Medulla oblongata (tissue), 1 donor: Measurements from ENCODE around the gene TMPRSS4.
A peak's percentile ranks its signal among the peaks of the same experiment; 100 is the strongest.

ENCODE experiments used
- DNase-seq: peaks from one replicate; pipeline ENCODE4 v3.0.0-alpha.2; 2015; ENCODE audit errors: extremely low spot score

Gene TMPRSS4

DNA sequence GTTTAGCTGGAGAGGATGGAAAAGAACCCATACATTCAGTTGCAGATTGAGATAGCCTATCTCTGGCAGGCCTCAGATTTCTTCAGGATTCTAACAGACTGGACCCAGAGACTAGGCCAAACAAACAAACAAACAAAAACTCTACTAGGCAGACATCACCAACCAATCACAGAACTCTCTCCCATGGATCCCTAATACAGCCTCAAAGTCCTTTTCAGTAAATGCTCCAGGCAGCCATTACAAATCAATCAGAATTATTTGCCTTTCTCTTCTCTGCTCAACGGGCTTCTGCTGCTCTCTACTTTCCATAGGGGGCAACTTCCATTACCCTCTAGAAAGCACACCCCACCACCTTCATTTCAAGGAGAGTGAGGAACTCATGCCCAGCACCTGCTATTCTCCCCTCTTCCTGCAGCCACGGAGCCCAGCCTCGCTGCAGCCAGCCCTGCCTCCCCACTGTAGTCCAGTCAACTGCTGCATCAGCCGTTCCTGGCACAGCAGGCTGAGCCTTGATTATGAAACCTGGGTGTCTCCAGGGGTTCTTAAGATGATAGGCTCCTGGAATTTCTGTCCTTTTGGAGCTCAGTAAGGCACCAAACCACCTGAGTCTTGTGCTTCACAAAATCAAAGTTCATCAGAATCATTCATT is 28.9 kb downstream of the TMPRSS4 start:
- DNase-seq = no peak

DNA sequence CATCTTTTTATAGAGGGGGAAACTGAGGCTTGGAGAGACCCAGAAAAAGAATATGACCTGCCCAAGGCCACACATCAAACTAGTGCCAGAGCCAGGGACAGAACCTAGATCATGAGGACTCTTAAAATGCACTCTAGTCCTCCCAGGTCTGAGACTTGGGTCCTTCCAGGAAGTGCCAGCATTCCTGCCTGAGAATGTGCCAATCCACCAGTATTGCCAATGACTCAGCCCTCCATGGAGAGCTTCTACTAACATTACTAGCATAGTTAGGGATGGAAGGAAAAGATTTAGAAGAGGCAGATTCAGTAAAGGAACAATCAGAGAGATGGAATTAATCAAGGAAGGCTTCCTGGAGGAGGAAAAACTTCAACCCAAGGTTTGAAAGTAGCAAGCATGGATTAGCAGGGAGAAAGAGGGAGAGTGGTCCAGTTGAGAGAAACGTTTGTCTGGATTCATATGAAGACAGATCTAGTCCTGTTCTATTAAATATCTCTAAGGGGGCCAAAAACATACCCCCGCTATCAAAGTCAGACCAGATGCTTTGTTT is 30.0 kb downstream of the TMPRSS4 start:
- no peak for DNase-seq

DNA sequence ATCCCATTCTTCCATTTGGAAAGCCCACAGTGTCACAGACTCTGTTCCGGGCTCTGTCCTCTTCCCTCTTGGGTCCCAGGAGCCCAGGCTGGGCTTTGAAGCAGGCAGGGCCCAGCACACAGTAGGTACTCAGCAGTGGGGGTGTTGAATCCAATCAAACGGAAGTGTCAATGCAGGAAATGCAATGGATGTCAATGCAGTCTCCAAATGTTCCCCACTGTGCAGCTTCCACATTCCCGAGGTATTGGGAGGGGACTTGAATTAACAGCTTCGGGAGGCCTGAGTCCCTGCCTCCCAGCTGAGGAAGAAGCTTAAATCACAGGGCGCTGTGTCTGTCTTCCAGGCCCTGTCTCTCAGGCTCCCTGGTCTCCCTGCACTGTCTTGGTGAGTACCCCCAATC is 31.6 kb downstream of the TMPRSS4 start:
- no peak for DNase-seq

DNA sequence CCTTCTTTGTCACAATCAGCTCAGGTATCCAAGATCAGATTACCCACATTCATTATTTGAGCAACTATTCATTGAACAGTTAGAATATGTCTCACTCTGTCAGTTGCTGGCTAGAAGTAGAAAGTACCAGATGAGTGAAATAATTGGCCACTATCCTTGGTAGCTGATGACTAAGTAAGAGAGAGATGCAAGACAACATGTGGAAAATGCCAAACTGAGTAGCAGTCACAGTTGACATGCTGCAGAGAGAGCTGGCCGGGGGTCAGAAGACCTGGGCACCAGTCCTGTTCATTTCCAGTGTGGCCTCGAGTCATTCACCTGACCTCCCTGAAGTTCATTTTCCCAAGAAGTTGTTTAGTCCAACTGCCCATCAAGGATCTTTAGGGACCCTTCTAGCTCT is 32.4 kb downstream of the TMPRSS4 start:
- DNase-seq = no peak

DNA sequence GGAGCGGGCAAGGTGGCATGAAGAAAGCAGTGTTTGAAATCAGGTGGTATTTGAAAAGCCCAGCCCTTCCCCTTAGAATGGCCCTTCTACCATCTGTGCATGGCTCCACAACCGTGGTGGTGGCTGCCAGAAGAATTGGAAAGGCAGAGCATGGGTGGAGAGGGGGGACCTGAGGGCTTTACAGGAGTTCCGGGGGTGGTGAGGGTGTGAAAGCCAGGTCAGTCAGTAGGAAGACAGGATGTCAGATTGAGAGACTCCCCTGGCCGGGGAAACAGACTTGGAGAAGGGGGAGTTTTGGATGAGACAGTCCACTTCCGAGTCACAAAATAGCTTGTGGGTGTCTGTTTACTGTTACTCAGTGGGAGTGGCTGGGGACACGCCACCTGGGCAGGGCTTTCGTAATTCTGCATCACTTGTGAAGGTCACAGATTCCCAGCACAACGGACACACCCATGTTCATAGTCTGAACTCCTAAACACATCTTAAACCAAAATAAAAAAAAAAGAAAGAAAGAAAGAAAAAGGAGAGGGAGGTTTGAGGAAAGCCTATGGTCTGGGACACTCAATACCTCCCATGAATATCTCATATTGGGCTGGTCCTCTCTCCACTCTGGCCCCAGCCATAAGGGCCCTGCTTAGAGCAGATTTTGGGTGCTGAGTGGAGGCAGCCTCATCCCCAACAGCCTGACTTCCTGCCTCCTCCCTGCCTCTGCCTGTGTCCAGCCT is 34.3 kb downstream of the TMPRSS4 start:
- no peak for DNase-seq

DNA sequence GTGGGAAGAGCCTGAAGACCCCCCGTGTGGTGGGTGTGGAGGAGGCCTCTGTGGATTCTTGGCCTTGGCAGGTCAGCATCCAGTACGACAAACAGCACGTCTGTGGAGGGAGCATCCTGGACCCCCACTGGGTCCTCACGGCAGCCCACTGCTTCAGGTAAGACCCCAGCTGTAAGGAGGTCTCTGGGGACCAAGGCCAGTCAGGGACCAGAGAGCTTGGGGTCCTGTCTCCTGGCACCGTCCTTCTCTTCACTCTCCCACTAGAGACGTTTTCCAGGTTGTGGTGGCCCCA is 34.8 kb downstream of the TMPRSS4 start:
- DNase-seq = no peak

DNA sequence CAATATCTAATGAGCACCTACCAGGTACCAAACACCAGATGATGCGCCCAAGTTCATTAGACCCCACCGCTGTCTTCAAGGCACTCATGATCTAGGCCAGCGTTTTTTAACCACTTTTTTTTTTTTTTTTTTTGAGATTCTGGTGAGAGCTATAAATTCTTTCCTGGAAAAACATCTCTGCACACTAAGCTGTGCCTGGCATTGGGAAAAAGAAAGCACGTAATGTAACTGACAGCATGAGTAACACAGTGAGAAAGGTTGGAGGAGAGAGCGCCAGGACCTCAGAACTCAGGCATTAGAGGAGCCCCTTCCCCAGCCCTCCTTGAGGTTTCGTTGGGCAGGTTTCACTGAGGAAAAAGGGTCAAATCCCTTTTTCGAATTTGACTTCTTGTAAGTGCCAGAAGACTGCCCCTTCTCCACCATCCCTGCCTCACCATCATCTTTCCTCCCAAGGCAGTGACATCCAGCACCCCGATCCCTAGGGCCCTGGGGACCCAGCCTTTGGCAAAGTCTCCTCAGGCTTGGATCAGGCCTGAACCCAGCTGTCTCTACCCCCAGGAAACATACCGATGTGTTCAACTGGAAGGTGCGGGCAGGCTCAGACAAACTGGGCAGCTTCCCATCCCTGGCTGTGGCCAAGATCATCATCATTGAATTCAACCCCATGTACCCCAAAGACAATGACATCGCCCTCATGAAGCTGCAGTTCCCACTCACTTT is 36.0 kb downstream of the TMPRSS4 start:
- DNase-seq = no peak

DNA sequence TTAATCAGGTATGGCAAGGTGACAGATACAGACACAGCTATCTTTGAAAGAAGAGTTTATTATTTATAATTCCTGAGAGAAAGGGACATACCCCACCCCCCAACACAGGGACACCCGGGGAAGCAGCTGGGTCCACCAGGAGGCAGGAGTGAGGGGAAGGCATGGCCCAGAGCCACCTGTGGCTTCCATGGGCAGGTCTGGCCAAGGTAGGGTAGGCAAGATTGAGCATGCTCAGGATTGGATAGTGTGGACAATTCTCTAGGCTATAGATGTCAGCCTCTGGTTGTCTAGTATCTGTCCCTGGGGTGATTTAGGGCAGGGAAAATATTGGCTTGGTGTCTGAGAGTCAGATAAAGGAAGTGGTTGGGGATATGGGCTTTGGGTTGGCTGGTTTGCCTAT is 37.4 kb downstream of the TMPRSS4 start:
- DNase-seq = no peak

DNA sequence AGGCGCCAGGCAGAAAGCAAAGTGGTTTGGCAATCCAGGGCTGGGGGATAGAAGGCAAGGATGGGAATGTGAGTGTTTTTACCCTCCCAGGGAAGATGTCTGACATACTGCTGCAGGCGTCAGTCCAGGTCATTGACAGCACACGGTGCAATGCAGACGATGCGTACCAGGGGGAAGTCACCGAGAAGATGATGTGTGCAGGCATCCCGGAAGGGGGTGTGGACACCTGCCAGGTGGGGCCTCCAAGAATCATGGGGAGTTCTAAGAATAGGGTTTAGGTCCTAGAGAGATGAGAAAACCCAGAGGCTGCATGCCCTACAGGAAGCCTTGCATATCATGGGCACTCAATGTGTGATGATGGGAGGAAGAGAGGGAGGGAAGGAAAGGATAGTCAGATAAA is 38.2 kb downstream of the TMPRSS4 start:
- no peak for DNase-seq

DNA sequence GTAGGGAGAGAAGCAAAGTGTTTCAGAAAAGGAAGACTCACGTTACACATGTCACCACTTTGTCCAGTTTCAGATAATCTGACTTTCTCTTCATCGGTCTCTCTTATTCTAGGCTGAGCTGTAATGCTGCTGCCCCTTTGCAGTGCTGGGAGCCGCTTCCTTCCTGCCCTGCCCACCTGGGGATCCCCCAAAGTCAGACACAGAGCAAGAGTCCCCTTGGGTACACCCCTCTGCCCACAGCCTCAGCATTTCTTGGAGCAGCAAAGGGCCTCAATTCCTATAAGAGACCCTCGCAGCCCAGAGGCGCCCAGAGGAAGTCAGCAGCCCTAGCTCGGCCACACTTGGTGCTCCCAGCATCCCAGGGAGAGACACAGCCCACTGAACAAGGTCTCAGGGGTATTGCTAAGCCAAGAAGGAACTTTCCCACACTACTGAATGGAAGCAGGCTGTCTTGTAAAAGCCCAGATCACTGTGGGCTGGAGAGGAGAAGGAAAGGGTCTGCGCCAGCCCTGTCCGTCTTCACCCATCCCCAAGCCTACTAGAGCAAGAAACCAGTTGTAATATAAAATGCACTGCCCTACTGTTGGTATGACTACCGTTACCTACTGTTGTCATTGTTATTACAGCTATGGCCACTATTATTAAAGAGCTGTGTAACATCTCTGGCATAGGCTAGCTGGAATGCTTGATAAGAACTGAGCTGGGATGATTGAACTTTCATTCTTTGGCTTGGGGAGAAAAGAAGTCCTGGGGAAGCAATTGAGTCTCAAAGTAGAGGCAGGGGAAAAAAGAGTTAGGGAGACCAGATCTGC is 41.1 kb downstream of the TMPRSS4 start:
- DNase-seq = no peak

DNA sequence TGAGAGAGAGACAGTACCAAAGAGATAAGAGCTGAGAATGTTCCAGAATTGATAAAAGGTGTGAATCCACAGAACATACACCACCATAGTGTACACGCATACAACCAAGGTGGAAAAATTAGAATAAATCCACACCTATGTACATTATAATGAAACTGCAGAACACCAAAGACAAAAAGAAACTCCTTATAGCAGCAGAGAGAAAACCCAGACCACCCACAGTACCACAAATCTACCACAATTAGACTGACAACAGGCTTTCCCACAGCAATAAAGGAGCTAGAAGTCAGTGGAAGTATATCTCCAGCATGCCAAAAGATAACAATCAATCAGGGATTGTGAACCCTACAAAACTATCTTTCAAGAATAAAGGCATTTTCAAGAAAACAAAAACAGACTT is 43.9 kb downstream of the TMPRSS4 start:
- DNase-seq = no peak

DNA sequence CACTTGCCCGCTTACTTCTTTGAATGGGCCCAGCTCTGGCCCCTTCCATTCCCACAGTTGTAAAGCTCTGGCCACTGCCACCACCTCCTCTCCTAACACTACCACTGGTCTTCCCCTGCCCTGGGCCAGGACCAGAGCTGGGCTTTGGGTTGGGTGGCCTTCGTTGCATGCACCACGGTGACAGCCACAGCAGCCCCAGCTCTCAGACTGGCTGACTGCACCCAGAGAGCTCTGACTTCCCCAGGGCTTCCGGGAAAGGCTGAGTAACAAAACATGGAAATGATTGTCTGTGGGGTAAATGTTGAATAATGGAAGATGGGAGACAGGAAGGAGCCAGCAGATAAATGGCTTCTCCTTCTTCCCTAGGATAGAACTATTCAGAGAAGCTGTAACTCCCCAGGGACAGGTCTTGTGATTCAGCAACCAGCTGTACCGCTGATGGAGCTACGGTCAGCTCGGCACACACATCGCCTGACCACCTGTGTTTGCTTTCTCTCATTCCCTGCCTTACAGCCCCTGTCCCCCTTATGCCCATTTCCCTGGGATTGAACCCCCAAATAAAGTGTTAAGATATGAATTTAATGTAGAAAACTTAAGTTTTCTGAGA is 48.2 kb downstream of the TMPRSS4 start:
- DNase-seq = no peak

DNA sequence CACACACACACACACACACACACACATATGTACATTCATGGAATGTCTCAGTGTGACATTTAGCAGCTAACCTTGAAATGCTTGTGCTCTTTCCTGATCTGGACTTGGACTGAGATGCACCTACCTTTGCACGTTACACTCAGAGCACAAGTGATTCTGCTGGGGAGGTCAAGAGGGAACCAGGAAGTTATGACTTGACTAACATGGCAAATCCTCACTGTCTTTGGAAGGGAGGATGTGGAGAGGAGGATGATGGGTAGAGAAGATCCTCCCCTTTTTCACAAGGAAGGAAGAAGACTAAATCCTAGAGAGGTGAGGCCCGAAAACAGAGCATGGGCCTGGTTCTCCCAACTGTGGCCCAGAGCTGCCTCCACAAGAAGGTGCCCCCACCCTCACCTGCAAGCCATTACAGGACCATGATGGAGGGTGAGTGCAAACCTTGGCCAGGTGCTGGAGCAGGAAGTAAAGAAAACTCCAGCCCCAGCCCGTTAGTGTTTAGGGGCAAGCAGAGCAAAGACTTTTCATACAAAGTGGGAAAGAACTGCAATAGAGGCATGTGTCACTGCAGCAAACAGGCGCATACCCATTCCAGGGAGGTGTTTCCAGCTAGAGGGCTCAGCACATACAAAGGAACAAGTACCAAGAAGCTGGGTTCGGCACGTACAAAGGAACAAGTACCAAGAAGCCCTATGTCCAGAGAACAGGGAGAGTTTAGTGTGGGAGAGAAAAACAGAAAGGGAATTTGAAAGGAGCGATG is 49.4 kb downstream of the TMPRSS4 start:
- DNase-seq = no peak

DNA sequence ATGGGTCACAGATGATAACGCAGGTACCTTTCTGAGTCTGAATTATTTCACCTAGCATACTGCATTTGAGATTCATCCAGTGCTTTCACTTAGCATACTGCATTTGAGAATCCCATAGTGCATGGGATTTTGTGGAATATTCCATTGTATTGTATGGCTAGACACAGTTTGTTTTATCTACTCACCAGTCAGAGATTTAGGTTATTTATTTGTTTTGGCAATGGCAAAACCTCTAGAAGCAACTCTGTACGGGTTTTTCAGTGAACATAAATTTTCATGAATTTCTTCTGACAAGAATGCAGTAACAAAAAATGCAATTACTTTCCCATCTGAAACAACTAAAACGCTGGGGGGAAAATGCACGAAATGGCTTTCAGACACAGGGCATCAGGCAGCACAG is 51.4 kb downstream of the TMPRSS4 start:
- DNase-seq = no peak

DNA sequence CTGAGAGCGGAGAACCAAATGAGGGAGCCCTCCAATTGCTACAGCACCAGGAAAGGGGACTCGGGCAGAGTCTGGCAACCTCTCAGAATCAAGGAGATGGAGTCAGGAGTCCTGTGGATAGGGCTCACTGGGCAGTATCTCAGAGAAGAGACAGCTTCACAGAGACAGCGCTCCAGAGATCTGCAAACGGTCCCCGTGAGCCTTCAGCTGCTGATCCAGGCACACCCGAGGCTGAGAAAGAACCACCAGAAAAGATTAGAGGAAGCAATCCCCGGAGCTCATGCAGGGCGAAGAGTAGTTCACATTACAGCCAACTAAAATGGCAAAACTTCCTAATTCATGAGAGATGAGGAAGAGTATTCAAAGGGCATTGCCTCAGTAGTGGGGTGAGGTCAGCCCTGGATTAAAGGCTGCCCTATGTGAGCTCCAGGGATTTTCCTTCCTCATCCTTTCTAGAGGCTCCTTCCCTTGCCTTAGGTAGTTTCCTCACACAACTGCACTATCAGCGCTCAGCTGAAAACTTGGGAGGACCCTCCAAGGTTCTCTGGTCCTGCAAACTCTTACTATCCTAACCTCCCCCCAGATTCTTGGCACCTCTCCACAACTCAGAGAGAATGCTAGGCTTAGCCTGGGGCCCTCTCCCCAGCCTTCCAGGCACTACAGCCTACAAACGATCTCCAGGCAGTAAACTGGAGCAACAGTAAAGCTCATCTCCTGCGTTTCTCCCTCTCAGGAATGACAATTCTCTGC is 52.0 kb downstream of the TMPRSS4 start:
- DNase-seq = peak; percentile 21

DNA sequence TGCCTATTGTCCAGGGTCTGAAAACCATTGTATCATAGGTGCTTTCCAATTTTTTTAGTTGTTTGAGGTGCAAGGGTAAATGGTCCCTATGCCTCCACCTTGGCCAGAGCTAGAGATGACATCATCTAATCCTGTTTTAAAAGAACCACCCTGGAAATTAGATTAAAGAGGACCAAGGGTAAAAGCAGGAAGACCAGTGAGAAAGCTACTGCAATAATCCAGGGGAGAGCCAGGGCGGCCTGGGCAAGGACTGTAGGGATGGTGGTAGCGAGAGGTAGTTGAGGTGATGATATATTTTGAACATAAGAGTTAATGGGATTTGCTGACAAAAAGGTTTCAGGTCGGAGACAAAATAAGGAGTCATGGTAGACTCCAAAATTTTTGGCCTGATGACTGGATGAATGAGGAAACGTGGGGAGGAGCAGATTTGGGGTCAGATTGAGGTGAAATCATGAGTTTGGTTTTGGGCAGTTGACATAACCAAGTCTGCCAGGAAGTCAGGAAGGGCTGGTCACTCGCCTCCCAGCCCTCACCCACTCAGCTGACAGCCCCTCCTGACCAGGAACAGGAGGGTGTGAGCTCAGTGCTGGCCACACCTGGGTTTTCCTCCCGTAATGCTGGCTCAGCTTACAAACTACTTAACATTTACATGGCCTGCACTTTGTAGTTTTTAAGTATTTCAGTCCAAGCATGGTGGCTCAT is 52.7 kb downstream of the TMPRSS4 start:
- no peak for DNase-seq

DNA sequence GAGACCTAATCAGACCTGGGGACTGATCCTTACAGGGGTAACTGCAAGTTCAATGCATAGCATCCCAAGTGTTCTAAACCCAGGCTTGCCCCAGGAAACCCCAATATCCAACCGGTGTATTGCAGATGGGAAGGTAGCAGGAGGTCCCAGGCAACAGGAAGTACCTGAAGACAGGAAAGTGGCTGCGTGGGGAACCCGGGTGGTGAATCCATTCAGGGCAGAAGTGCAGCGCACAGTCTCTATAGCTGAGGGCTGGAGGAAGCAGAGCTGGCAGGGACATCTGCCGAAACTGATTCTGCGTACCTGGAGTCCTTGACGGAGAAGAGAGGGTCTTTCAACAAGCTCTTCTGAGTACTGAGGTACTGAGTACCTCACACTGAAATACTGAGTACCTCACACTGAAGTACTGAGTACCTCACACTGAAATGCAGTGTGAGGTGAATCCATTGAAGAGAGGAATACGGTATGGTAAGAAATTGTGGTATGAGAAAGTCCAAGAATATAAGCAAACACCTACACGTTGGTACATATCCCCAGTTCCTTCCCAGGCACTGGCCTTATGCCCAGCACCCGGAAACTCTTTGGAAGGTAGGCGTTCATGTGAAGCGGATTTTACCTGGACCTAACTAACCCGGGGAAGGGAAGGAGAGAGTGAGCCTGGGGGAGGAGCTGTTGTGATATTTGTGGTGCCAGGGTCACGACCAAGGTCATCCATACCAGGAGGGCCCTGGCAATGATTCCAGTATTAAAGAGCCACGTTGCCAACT is 55.7 kb downstream of the TMPRSS4 start:
- DNase-seq = no peak

DNA sequence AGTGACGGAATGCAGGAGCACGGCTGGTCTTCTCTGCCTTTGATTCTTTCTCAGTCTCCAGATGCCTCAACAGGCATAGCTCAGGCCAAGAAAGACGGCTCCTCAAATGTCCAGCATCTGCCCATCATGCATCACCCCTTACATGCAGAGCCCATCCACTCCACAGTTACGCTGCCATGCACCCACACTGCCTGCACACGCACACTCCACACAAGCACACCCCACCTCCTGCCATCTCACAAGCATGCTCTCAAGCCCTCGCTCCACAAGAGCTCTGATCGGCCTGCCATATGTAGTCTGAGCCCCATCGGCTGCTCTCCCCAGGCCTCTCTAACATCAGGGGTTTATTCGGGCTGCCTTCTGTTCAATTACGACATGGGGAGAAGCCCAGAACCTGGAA is 56.9 kb downstream of the TMPRSS4 start:
- no peak for DNase-seq
